Memory B cell (primary cell): Measurements from ENCODE around the gene OR51G2.

Experiments
- ATAC-seq: fragments of 150-1000 bp; cut with Tn5 transposase; 2 replicates; pipeline ENCODE4 v1.10.0; 2021; ENCODE audit warnings: low read depth, mild to moderate bottlenecking, moderate library complexity
- DNase-seq, 2 donors: peaks; one replicate each; pipeline ENCODE4 v3.0.0; 2022; ENCODE audit warnings: low spot score in 2 of 2
- H3K27ac Mint-ChIP-seq: one replicate; pipeline ENCODE4 v1.8.0; 2022; ENCODE audit warnings: mild to moderate bottlenecking, moderate library complexity, mixed read lengths
- H3K27me3 Mint-ChIP-seq: one replicate; pipeline ENCODE4 v1.8.0; 2022; ENCODE audit warnings: mixed read lengths
- H3K36me3 Mint-ChIP-seq: one replicate; pipeline ENCODE4 v1.8.0; 2022; ENCODE audit warnings: mild to moderate bottlenecking, mixed read lengths
- H3K4me1 Mint-ChIP-seq: one replicate; pipeline ENCODE4 v1.8.0; 2022; ENCODE audit warnings: mixed read lengths
- H3K4me3 Mint-ChIP-seq: one replicate; pipeline ENCODE4 v1.8.0; 2022; ENCODE audit warnings: mild to moderate bottlenecking, moderate library complexity, mixed read lengths
- H3K9me3 Mint-ChIP-seq: one replicate; pipeline ENCODE4 v1.8.0; 2022; ENCODE audit warnings: mixed read lengths

OR51G2 gene

GRCh38 chr11:4891996-4892640 lies 27.0 kb downstream of the OR51G2 start:
- H3K4me3 Mint-ChIP-seq: no peak overlapping the region
- peaks cover 4% of the 10 kb centered on the region for H3K27me3 Mint-ChIP-seq
- H3K9me3 Mint-ChIP-seq: no peaks in the 10 kb centered on the region
- H3K27ac Mint-ChIP-seq: no peak overlapping the region
- H3K4me1 Mint-ChIP-seq: no peaks in the 10 kb centered on the region
- H3K36me3 Mint-ChIP-seq: no peaks in the 10 kb centered on the region
- DNase-seq: no peak
- ATAC-seq: no peak

- no peak for ATAC-seq
- no peak overlapping the region for H3K27ac Mint-ChIP-seq
- H3K36me3 Mint-ChIP-seq: no peaks in the 10 kb centered on the region
- H3K4me3 Mint-ChIP-seq: no peak overlapping the region
- H3K4me1 Mint-ChIP-seq: no peaks in the 10 kb centered on the region
- DNase-seq: no peak
- no peaks in the 10 kb centered on the region for H3K9me3 Mint-ChIP-seq
- no peaks in the 10 kb centered on the region for H3K27me3 Mint-ChIP-seq
Measured at GRCh38 chr11:4890279-4890678, 28.9 kb downstream of the OR51G2 start.

- H3K27me3 Mint-ChIP-seq: no peaks in the 10 kb centered on the region
- no peaks in the 10 kb centered on the region for H3K9me3 Mint-ChIP-seq
- H3K36me3 Mint-ChIP-seq: no peaks in the 10 kb centered on the region
- DNase-seq: no peak
- H3K4me3 Mint-ChIP-seq: no peak overlapping the region
- no peak for ATAC-seq
- H3K27ac Mint-ChIP-seq: no peak overlapping the region
- no peaks in the 10 kb centered on the region for H3K4me1 Mint-ChIP-seq
Measured at GRCh38 chr11:4887591-4887990, 31.6 kb downstream of the OR51G2 start.

GRCh38 chr11:4886186-4886585 lies 33.0 kb downstream of the OR51G2 start:
- ATAC-seq: no peak
- H3K36me3 Mint-ChIP-seq: no peaks in the 10 kb centered on the region
- DNase-seq: no peak
- H3K4me3 Mint-ChIP-seq: no peak overlapping the region
- H3K9me3 Mint-ChIP-seq: no peaks in the 10 kb centered on the region
- H3K4me1 Mint-ChIP-seq: no peaks in the 10 kb centered on the region
- no peak overlapping the region for H3K27ac Mint-ChIP-seq
- H3K27me3 Mint-ChIP-seq: peaks cover under 1% of the 10 kb centered on the region

- Mint-ChIP-seq H3K36me3 (no peaks in the 10 kb centered on the region), H3K27ac (no peak overlapping the region), H3K9me3 (no peaks in the 10 kb centered on the region), H3K4me3 (no peak overlapping the region), H3K4me1 (no peaks in the 10 kb centered on the region), H3K27me3 (peaks cover 4% of the 10 kb centered on the region)
- ATAC-seq (no peak), DNase-seq (no peak)
Measured at GRCh38 chr11:4884361-4884760, 34.8 kb downstream of the OR51G2 start.

- Mint-ChIP-seq H3K4me3 (no peak overlapping the region), H3K27ac (no peak overlapping the region), H3K36me3 (no peaks in the 10 kb centered on the region), H3K4me1 (no peaks in the 10 kb centered on the region), H3K9me3 (no peaks in the 10 kb centered on the region), H3K27me3 (peaks cover 4% of the 10 kb centered on the region)
- ATAC-seq (no peak), DNase-seq (no peak)
Measured at GRCh38 chr11:4882543-4882942, 36.6 kb downstream of the OR51G2 start.

- H3K4me1 Mint-ChIP-seq: no peaks in the 10 kb centered on the region
- H3K9me3 Mint-ChIP-seq: no peaks in the 10 kb centered on the region
- DNase-seq: no peak
- H3K4me3 Mint-ChIP-seq: no peak within 1 kb of the TSS
- no peak for ATAC-seq
- no peaks in the 10 kb centered on the region for H3K36me3 Mint-ChIP-seq
- peaks cover 4% of the 10 kb centered on the region for H3K27me3 Mint-ChIP-seq
- H3K27ac Mint-ChIP-seq: no peak within 1 kb of the TSS
Measured at GRCh38 chr11:4881860-4882500, 37.2 kb downstream of the OR51G2 start, which contains the start of gene OR51T1. OR51T1 (plus strand) TSS chr11:4881900; CDS start chr11:4881900, 0 bp downstream.

- Mint-ChIP-seq H3K36me3 (no peaks in the 10 kb centered on the region), H3K9me3 (no peaks in the 10 kb centered on the region), H3K27ac (no peak overlapping the region), H3K4me3 (no peak overlapping the region), H3K27me3 (peaks cover 4% of the 10 kb centered on the region), H3K4me1 (no peaks in the 10 kb centered on the region)
- ATAC-seq (no peak), DNase-seq (no peak)
Measured at GRCh38 chr11:4881188-4881587, 38.0 kb downstream of the OR51G2 start.

GRCh38 chr11:4865855-4866254 lies 53.3 kb downstream of the OR51G2 start:
- Mint-ChIP-seq H3K4me1 (no peaks in the 10 kb centered on the region), H3K27me3 (peaks cover 1% of the 10 kb centered on the region), H3K36me3 (no peaks in the 10 kb centered on the region), H3K9me3 (no peaks in the 10 kb centered on the region), H3K27ac (no peak overlapping the region), H3K4me3 (no peak overlapping the region)
- ATAC-seq (no peak), DNase-seq (no peak)

GRCh38 chr11:4863876-4864275 lies 55.3 kb downstream of the OR51G2 start:
- Mint-ChIP-seq H3K4me1 (no peaks in the 10 kb centered on the region), H3K27me3 (peaks cover 4% of the 10 kb centered on the region), H3K27ac (no peak overlapping the region), H3K36me3 (no peaks in the 10 kb centered on the region), H3K4me3 (no peak overlapping the region), H3K9me3 (peaks cover 5% of the 10 kb centered on the region)
- ATAC-seq: no peak
- DNase-seq: no peak
